MM.1S (cell line): Measurements from ENCODE around the gene KCNA2.

ENCODE experiments used
- CTCF ChIP-seq: fragments of 300-600 bp; sonication (generic); IDR thresholded peaks from 2 replicates; pipeline ENCODE4 v1.5.1; 2016; ENCODE audit warnings: antibody characterized with exemption, low read length, mixed read lengths
- EZH2 ChIP-seq: fragments of 300-600 bp; sonication (generic); optimal IDR thresholded peaks from 2 replicates; pipeline ENCODE3; 2017; ENCODE audit warnings: low read depth, mild to moderate bottlenecking, antibody characterized with exemption, low read length, mixed read lengths
- EZH2phosphoT487 ChIP-seq: fragments of 300-600 bp; sonication (generic); IDR thresholded peaks from 2 replicates; pipeline ENCODE4 v1.6.1; 2018; ENCODE audit warnings: antibody characterized with exemption, low read length

GRCh38 chr1:110602466-110602865 is 3.7 kb downstream of the KCNA2 start:
- TF ChIP-seq CTCF, result no peak
- no peak for TF ChIP-seq EZH2
- TF ChIP-seq EZH2phosphoT487, result no peak
